T-helper 1 cell treated with Interleukin-12 subunit alpha and Interleukin-12 subunit beta and Interleukin-4 antibody, amounts not matched to agents 30 μg/mL and 1 μg/mL, for 36 hours (primary cell): ENCODE measurements around the gene PARD6A.

Source experiments
- H3K27ac Mint-ChIP-seq: one replicate; pipeline ENCODE4 v1.8.0; 2021; ENCODE audit warnings: mild to moderate bottlenecking, mixed read lengths
- H3K27me3 Mint-ChIP-seq: one replicate; pipeline ENCODE4 v1.8.0; 2021; ENCODE audit warnings: low read depth, mixed read lengths
- H3K36me3 Mint-ChIP-seq: one replicate; pipeline ENCODE4 v1.8.0; 2021; ENCODE audit warnings: low read depth, mixed read lengths
- H3K4me1 Mint-ChIP-seq: one replicate; pipeline ENCODE4 v1.8.0; 2021; ENCODE audit warnings: low read depth, mixed read lengths
- H3K4me3 Mint-ChIP-seq: one replicate; pipeline ENCODE4 v1.8.0; 2021; ENCODE audit warnings: mild to moderate bottlenecking, moderate library complexity, mixed read lengths
- H3K9me3 Mint-ChIP-seq: one replicate; pipeline ENCODE4 v1.8.0; 2021; ENCODE audit warnings: mixed read lengths

PARD6A gene

DNA sequence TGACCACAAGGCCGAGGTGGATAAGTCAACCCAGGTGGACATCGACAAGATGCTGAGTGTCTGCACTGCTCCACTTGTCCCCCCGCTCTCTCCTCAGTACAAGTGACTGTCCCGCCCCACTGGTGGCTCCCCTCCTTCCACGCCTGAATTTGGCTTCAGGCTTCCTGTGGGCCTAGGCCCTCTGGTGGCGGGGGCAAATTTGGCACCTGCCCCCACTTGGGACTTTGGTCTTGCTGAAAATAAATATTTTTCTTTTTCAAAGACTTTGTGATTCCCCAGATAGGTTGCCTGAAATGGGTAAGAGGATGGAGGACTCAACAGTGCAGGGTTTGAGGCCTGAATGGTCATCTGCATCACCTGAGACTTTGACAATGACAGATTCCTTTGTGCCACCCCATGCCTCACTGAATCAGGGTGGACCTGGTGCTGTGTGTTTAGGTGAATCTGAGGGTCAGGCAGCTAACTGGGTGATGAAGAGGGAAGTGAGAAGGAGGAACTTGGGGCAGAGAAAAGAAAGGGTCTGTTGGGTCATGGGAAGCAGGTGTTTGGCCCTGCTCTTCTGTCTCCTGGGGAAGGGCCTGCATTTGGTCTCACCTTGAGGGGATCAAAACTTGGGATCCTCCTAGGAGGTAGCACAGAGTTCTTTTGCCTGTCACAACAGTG is 7.9 kb downstream of the PARD6A start:
- Mint-ChIP-seq H3K36me3 (peaks cover 2% of the 10 kb centered on the region), H3K27me3 (no peaks in the 10 kb centered on the region), H3K27ac (no peak overlapping the region), H3K4me3 (peak overlapping the region; percentile 11), H3K9me3 (no peaks in the 10 kb centered on the region), H3K4me1 (peaks cover 19% of the 10 kb centered on the region)

DNA sequence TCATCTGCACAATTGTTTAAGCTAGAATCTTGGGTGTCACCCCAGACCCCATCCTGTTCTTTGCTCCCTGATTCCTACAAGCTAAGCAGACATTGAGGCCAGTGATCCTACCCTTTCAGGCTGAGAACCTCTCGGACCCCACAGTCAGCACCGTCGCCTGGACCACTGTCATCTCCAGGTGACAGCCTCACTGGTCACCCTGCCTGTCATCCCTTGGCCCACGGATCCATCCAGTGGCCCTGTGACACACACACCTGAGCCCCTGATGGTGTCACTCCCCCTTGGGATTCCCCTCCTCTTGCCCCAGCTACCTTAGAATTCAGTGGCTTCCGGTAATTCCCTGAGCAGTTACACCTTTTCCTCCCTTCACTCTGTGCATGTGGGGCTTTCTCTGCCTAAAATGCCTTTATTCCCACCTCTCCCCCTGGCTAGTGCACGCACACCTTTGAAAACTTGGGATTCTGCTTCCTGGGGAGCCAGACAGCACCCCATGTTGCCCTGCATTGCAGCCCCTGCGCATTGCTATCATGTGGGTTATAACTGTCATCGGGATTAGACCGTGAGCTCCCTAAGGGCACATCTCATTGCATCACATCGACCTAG is 8.8 kb downstream of the PARD6A start:
- Mint-ChIP-seq H3K27me3 (no peaks in the 10 kb centered on the region), H3K4me3 (no peak overlapping the region), H3K36me3 (no peaks in the 10 kb centered on the region), H3K9me3 (no peaks in the 10 kb centered on the region), H3K27ac (peak overlapping the region; percentile 8), H3K4me1 (peaks cover 14% of the 10 kb centered on the region)

DNA sequence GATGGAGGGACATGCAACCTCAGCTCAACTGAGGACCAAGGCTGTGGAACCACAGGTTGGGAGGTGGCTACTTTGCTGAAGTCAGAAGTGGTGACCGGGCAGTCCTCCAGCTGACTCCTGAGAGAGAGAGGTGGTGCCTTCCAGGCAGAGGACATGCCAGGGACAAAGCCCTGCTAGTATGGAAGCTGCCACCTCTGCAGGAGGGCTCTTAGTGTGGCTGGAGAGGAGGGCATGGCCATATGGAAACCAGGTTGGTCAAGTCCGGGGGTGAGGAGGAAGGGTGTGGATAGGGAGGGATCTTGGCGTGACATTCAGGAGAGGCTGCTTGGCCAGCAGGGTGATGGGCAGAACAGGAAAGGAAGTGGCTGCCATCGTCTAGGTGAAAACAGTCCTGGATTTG is 11.5 kb downstream of the PARD6A start:
- Mint-ChIP-seq H3K9me3 (no peaks in the 10 kb centered on the region), H3K4me3 (no peak overlapping the region), H3K36me3 (no peaks in the 10 kb centered on the region), H3K4me1 (peaks cover 8% of the 10 kb centered on the region), H3K27me3 (no peaks in the 10 kb centered on the region), H3K27ac (no peak overlapping the region)

DNA sequence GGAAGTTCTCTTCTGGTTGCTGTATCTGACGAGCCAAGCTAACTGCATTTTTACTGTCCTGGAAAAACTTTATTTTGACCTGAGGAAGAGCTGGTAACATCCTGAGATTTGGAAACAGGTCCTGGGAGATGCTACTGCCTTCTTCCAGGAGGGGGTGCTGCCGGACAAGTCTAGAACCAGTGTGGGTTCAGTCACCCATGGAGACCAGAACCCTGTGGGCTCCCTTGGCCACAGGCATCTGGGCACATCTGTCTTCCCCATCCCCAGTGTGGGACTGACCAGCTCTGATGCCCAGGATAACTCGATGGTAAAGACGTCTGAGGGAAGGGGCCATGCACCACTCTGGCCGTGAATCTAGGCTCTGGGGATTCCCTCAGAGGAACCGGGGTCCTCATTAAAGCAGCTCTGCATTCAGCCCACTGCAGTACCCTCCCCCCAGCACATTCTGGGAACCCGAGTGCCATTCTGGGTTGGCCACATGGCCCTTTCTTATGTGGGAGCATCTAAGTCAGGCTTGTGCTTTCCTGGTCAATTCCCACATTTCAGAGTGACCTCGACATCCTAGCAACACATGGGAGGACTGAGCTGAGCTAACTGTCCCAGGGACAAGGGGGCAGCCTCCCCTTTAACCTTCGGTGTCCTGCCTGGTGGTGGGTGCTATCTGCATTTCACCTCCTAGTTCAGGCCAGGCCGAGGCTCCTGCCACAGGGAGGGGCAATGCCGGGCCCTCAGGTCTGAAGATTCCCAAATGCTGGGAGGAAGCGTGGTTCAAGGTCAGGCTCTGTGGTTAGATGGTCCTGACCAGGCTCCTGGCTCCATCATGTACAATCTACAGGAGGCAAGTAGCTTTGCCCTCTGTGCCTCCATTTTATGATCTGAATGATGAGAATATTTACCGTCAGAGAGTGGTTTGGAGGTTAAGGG is 12.2 kb downstream of the PARD6A start:
- no peaks in the 10 kb centered on the region for H3K27me3 Mint-ChIP-seq
- no peaks in the 10 kb centered on the region for H3K36me3 Mint-ChIP-seq
- no peaks in the 10 kb centered on the region for H3K9me3 Mint-ChIP-seq
- H3K4me1 Mint-ChIP-seq, result peaks cover 6% of the 10 kb centered on the region
- no peak overlapping the region for H3K27ac Mint-ChIP-seq
- H3K4me3 Mint-ChIP-seq, result no peak overlapping the region

DNA sequence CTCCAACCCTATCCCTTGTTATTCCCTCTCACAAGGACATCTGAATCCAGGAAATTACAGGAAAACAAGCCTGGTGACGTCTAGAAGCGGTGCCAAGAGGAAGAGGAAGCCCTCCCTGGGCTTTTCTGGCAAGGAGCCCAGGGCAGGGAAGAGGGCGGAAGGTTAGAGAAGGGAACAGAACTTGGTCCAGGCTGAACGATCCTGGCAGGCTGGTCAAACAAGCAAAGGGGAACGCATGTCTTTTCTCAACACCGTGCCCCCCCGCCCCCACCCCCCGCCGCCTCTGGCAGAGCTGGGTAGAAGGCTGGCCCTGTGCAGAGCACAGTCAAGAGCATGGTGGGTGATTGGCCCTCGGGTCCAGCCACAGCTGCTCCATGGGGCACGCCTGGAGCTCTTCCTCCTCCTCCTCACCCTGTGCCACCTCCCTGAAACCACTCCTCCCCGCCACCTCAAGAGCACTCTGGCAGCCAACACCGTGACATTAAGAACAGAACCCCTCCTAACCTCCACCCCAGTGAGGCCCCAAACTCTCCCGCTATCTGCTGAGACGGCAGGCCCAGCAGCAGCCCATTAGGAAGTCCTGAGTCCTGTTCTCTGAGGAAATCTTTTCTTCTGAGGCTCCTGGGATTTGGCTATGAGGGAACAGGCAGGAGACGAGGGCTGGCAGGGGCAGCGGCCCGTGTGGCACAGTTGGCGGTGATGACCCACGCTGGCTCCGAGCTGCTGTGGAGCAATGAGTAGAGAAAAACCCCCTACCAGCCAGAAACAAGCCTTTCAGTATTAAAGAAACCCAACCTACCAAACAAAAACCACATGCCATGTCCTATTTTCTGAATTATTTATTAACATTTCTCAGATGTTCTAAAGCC is 13.2 kb downstream of the PARD6A start:
- peak overlapping the region; percentile 17 for H3K27ac Mint-ChIP-seq
- H3K9me3 Mint-ChIP-seq, result no peaks in the 10 kb centered on the region
- no peaks in the 10 kb centered on the region for H3K27me3 Mint-ChIP-seq

DNA sequence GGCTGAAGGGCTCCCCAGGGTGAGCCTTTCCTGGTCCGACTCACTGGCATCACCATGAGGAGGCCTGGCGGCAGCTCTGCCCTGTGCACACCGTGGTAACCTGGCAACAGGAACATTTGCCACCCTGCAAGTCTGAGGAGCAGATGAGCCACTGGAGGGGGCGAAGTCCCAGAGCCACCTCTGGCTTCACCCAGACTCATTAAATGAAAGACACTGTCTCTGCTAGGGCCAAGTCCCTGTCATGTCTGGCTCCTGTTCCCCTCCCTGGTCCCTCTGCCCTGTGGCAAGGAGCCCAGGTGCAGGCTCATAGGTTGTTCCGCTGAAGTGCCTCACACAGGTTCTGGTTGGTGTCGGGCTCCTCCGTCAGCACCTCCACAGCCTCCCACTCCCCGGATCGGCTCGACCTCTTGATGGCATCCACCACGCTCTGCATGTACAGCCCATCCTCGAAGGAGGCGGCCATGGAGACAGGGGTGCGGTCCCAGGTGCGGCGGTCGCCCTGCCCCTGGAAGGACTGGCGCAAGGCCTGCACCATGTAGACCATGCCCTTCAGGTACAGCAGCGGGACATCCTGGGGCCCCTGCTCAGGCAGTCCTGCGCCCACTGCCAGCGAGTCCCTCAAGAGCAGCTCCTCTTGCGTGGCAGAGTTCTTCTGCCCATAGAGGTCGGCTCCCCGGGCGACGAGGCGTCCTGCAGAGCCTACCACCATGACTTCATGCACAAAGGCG is 14.3 kb downstream of the PARD6A start:
- Mint-ChIP-seq H3K4me3 (no peak overlapping the region), H3K9me3 (no peaks in the 10 kb centered on the region), H3K27me3 (no peaks in the 10 kb centered on the region), H3K36me3 (no peaks in the 10 kb centered on the region), H3K4me1 (peaks cover 4% of the 10 kb centered on the region), H3K27ac (no peak overlapping the region)

More for the DNA sequence above, 13.2 kb downstream of the PARD6A start:
- Mint-ChIP-seq H3K36me3 (no peaks in the 10 kb centered on the region), H3K4me3 (no peak overlapping the region), H3K4me1 (peaks cover 6% of the 10 kb centered on the region)

DNA sequence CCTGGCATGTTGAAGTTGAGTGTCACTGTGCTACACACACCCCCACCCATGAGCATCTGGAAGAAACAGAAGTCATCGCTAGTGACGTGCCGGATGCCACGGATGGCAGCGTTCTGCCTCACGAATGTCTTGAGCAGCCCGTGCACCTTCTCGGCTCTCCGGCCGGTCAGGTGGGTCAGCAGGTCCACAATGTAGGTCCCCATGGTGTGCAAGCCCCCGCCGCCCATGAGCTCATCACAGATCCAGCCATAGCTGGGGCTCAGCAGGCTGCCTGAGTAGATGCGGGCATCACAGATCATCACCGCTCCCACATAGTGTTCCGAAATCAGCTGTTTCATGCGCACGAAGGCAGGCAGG is 14.8 kb downstream of the PARD6A start:
- Mint-ChIP-seq H3K4me1 (peaks cover 4% of the 10 kb centered on the region), H3K27me3 (no peaks in the 10 kb centered on the region), H3K27ac (no peak overlapping the region), H3K36me3 (no peaks in the 10 kb centered on the region), H3K4me3 (no peak overlapping the region), H3K9me3 (no peaks in the 10 kb centered on the region)

DNA sequence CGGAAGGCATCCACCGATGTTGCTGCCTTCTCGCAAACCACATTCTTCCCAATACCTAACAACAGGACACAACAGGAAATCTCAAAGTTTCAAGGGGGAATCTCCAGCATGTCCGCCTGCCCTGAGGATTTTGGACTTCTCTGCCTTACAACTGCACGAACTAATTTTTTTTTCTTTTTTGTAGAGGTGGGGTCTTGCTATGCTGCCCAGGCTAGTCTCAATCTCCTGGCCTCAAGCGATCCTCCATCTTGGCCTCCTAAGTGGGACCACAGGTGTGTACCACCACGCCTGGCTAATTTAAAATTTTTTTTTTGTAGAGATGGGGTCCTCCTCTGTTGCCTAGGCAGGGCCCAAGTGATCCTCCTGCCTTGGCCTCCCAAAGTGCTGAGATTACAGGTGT is 15.2 kb downstream of the PARD6A start:
- H3K9me3 Mint-ChIP-seq, result no peaks in the 10 kb centered on the region
- no peak overlapping the region for H3K4me3 Mint-ChIP-seq
- H3K36me3 Mint-ChIP-seq, result no peaks in the 10 kb centered on the region
- H3K27ac Mint-ChIP-seq, result no peak overlapping the region
- H3K27me3 Mint-ChIP-seq, result no peaks in the 10 kb centered on the region
- H3K4me1 Mint-ChIP-seq, result peaks cover 4% of the 10 kb centered on the region

DNA sequence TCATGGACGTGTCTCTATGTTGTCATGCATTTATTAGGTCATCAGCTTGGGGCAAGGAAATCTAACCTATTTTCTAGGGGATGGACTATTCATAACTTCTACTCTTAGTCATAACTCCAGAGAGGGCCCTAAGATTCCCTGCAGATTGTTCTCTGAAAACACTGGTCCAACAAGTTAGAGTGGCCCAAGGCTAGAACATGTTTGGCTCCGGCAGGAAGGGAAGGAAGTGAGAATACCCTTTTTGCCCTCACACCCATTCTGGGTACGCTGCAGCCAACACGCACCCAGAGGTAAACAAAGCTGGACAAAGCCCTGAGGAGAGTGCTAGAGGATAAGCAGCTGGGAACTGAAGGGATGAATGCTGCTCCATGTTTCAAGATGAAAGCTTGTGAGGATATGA is 15.8 kb downstream of the PARD6A start:
- Mint-ChIP-seq H3K36me3 (no peaks in the 10 kb centered on the region), H3K27ac (no peak overlapping the region), H3K9me3 (no peaks in the 10 kb centered on the region), H3K4me1 (peaks cover 4% of the 10 kb centered on the region), H3K27me3 (no peaks in the 10 kb centered on the region), H3K4me3 (no peak overlapping the region)

DNA sequence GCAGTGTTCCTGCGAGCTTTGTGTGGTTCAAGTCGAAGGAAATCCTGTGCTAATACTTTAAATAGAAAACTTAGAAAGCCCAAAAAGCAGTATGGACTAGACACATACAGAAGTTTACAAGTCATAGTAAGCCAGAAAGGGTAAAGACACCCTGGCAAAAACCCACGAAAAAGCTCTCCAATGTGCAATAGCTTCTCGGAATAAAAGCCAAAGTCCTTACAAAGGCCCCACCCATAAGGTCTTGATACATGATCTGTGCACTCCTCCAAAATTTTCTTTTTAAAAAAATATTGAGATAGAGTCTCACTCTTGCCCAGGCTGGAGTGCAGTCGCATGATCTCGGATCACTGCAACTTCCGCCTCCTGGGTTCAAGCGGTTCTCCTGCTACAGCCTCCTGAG is 16.2 kb downstream of the PARD6A start:
- H3K9me3 Mint-ChIP-seq, result no peaks in the 10 kb centered on the region
- no peak overlapping the region for H3K27ac Mint-ChIP-seq

DNA sequence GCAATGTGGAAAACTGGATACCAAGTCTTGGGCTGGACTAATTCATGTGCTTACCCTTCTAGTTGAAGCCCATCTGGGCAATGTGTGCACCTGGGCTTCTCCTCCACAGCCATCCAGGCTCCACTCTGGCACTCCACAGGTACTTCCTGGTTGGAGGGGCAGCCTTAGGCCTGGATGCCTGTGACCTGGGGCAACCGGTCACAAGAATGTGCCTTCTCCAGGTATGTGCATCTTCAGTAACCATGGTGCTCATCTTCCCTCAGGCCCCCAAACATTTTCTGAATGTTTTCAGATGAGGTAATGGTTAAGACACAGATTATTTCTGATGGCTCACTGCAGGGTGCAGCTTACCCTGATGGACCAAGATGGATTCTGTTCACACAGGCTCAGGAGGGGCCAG is 17.0 kb downstream of the PARD6A start:
- no peaks in the 10 kb centered on the region for H3K9me3 Mint-ChIP-seq
- peaks cover 1% of the 10 kb centered on the region for H3K4me1 Mint-ChIP-seq
- no peak overlapping the region for H3K27ac Mint-ChIP-seq
- no peaks in the 10 kb centered on the region for H3K36me3 Mint-ChIP-seq
- H3K4me3 Mint-ChIP-seq, result no peak overlapping the region
- H3K27me3 Mint-ChIP-seq, result no peaks in the 10 kb centered on the region

More for the DNA sequence above, 16.2 kb downstream of the PARD6A start:
- Mint-ChIP-seq H3K4me1 (peaks cover 4% of the 10 kb centered on the region), H3K27me3 (no peaks in the 10 kb centered on the region), H3K36me3 (no peaks in the 10 kb centered on the region), H3K4me3 (no peak overlapping the region)

DNA sequence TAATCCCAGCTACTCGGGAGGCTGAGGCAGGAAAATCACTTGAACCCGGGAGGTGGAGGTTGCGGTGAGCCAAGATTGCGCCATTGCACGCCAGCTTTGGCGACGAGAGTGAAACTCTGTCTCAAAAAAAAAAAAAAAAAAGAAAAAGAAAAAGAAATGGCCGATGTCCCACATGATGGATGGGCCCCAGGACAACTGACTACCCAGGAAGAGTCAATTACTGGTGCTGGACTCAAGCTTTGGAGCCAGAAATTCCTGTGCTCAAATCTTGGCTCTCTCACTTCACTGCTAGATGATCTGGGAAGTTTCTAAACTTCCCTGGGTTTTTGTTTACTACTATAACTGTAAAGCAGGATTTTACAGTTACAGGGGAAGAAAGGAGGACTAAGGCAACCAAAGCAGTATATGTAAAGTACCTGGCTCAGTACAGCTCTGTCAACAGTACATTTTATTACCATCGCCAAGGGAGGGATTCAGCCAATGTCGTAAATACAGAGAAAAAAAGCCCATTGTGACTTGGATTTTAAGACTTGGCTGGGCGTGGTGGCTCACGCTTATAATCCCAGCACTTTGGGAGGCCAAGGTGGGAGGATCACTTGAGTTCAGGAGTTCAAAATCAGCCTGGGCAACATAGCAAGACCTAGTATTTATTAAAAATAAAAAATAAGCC is 17.7 kb downstream of the PARD6A start:
- H3K36me3 Mint-ChIP-seq, result peaks cover 2% of the 10 kb centered on the region
- H3K27ac Mint-ChIP-seq, result no peak overlapping the region
- no peaks in the 10 kb centered on the region for H3K9me3 Mint-ChIP-seq
- H3K27me3 Mint-ChIP-seq, result no peaks in the 10 kb centered on the region
- no peaks in the 10 kb centered on the region for H3K4me1 Mint-ChIP-seq
- no peak overlapping the region for H3K4me3 Mint-ChIP-seq
